HL-60 (cell line): Measurements from ENCODE around the gene SEC24D.

Experiments
- CTCF ChIP-seq: IDR thresholded peaks from one replicate; pipeline ENCODE4 v1.5.1; 2011; ENCODE audit warnings: low read length, control low read depth, inconsistent platforms; ENCODE audit not compliant: insufficient read depth
- GABPA ChIP-seq: IDR thresholded peaks from 2 replicates; pipeline ENCODE4 v1.6.1; 2012; ENCODE audit warnings: low read depth
- POLR2AphosphoS5 ChIP-seq: IDR thresholded peaks from 2 replicates; pipeline ENCODE4 v1.6.1; 2012; ENCODE audit warnings: low read depth
- REST ChIP-seq: IDR thresholded peaks from 2 replicates; pipeline ENCODE4 v1.6.1; 2012; ENCODE audit warnings: low read depth; ENCODE audit not compliant: insufficient replicate concordance

- TF ChIP-seq CTCF (no peak), POLR2AphosphoS5 (no peak), REST (no peak), GABPA (no peak)
These were observed 62.5 kb downstream of the SEC24D start for GRCh38 chr4:118773429-118773792.
